BE2C (cell line): ENCODE data around the gene CDCA5.
A peak's percentile ranks its signal among the peaks of the same experiment; 100 is the strongest.
"Not testable (repeated sequence)": the region's sequence is repeated elsewhere in the genome, so short reads cannot be mapped to it uniquely, and the experiment has no call there.

Source experiments
- DNase-seq: peaks from one replicate; pipeline ENCODE4 v3.0.0-alpha.2; 2020
- H3K27me3 ChIP-seq: fragments of 250-450 bp; sonication (Bioruptor Pico); 2 replicates; pipeline ENCODE4 v1.5.1; 2020; ENCODE audit warnings: mild to moderate bottlenecking
- H3K36me3 ChIP-seq: fragments of 250-450 bp; sonication (Bioruptor Pico); 2 replicates; pipeline ENCODE4 v1.5.1; 2020; ENCODE audit warnings: mild to moderate bottlenecking
- H3K4me1 ChIP-seq: fragments of 250-450 bp; sonication (Bioruptor Pico); 2 replicates; pipeline ENCODE4 v1.5.1; 2020
- H3K4me3 ChIP-seq: 2 replicates; pipeline ENCODE4 v1.5.1; 2011; ENCODE audit warnings: low read depth, low read length
- H3K9me3 ChIP-seq: fragments of 250-450 bp; sonication (Bioruptor Pico); 2 replicates; pipeline ENCODE4 v1.5.1; 2020
- CTCF ChIP-seq: IDR thresholded peaks from 2 replicates; pipeline ENCODE4 v1.5.1; 2012; ENCODE audit warnings: mild to moderate bottlenecking, low read depth, low read length

CDCA5 gene

DNA sequence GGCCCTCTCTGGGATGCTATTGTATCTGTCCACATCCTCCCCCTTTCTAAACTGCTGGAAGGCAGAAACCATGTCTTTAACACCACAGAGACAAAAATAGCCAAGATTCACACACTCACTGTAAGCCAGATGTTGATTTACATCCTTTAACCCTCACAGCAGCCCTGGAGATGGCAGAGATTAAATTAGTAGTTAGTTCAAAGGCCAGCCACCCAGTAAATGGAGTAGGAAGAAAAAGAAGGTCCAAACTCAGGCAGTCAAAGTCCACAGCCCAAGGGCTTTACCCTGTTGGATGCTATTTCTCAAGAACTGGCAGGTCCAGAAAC, 35.8 kb upstream of the CDCA5 start:
- H3K4me1 ChIP-seq, result no peaks in the 10 kb centered on the region
- H3K36me3 ChIP-seq, result peaks cover 16% of the 10 kb centered on the region
- no peak for TF ChIP-seq CTCF
- H3K27me3 ChIP-seq, result no peaks in the 10 kb centered on the region
- H3K4me3 ChIP-seq, result no peak overlapping the region
- no peaks in the 10 kb centered on the region for H3K9me3 ChIP-seq
- no peak for DNase-seq

GRCh38 chr11:65118891-65119669, 35.2 kb upstream of the CDCA5 start:
- DNase-seq, H3K4me1 ChIP-seq, H3K27me3 ChIP-seq, H3K4me3 ChIP-seq, H3K9me3 ChIP-seq: not testable (repeated sequence)
- H3K36me3 ChIP-seq, result peaks cover 16% of the 10 kb centered on the region

DNA sequence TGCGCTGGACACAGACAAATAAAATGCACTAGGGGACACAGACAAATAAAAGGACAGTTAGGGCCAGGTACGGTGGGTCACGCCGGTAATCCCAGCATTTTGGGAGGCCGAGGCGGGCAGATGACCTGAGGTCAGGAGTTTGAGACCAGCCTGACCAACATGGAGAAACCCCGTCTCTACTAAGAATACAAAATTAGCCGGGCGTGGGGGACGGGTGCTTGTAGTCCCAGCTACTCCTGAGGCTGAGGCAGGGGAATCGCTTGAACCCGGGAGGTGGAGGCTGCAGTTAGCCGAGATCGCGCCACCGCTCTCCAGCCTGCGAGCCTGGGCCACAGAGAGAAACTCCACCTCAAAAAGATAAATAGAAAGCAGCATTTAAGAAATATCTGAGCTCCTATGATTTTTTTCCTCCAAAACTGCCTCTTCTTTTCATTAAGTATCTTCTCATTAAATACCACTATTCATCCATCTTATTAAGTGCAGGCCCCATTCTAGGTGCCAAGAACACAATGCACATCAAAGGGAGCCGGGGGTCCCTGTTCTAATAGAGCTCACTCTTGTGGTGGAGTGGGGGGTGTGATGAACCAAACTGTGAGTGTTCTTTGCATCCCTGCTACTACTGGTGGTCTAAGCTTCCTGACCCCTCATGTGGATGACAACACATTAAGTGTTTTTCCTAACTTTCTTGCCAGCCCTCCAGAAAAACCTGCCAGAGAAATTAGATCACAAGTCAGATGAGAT, 34.4 kb upstream of the CDCA5 start:
- no peak for TF ChIP-seq CTCF
- Histone ChIP-seq H3K27me3 (no peaks in the 10 kb centered on the region), H3K4me3 (no peak overlapping the region), H3K9me3 (no peaks in the 10 kb centered on the region), H3K4me1 (no peaks in the 10 kb centered on the region; the same call in 1 of the 2 replicates), H3K36me3 (peaks cover 16% of the 10 kb centered on the region)
- no peak for DNase-seq

GRCh38 chr11:65117206-65118096, 33.6 kb upstream of the CDCA5 start, which contains the start of gene ZNHIT2:
Gene ZNHIT2 (minus strand): TSS chr11:65117701. CDS start chr11:65117653, 48 bp downstream.
- DNase-seq, result peak; percentile 94
- Histone ChIP-seq H3K4me1 (no peaks in the 10 kb centered on the region; the same call in 1 of the 2 replicates), H3K27me3 (no peaks in the 10 kb centered on the region), H3K9me3 (no peaks in the 10 kb centered on the region), H3K4me3 (peak within 1 kb of the TSS; percentile 82), H3K36me3 (peaks cover 16% of the 10 kb centered on the region)
- TF ChIP-seq CTCF, result peak; percentile 68

GRCh38 chr11:65116370-65117205, 32.7 kb upstream of the CDCA5 start:
- Histone ChIP-seq H3K9me3 (no peaks in the 10 kb centered on the region), H3K4me1 (no peaks in the 10 kb centered on the region; the same call in 1 of the 2 replicates), H3K36me3 (peaks cover 16% of the 10 kb centered on the region), H3K4me3 (peak overlapping the region; percentile 82), H3K27me3 (no peaks in the 10 kb centered on the region)
- TF ChIP-seq CTCF, result no peak
- no peak for DNase-seq
